ENCODE data around the gene LTBP1. TPM values are rescaled to one million over a fixed set of nuclear protein-coding genes. Genes with fewer than 3 reads are reported as not detected.

The LTBP1 gene
- total and polyA plus RNA-seq, 10 of the 15 experiments (the other 5 are each of a cell fraction or from before 2014, with no cell fraction given): 0.01 to 0.28 (median 0.12) TPM; not detected in 2

DNA sequence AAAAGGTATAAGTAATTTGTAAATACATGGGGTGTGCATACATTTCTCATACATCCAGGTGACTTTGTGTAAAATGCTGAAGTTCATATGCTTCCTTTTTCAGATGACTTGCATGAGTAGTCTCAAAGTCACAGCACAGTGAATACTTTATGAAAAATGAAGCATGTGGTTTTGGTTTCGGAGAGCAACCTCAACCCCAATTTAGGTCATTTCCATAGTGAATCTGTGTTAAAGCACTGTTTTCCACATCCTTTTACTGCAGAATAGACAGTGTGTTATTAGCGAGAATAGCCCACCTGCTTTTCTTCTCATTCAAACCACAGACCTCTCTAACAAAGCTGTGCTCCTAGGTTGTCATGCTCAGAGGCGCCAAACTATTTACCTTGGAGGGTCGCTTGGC lies 325.2 kb downstream of the LTBP1 start (continued):
- TF ChIP-seq, protein P1, sequence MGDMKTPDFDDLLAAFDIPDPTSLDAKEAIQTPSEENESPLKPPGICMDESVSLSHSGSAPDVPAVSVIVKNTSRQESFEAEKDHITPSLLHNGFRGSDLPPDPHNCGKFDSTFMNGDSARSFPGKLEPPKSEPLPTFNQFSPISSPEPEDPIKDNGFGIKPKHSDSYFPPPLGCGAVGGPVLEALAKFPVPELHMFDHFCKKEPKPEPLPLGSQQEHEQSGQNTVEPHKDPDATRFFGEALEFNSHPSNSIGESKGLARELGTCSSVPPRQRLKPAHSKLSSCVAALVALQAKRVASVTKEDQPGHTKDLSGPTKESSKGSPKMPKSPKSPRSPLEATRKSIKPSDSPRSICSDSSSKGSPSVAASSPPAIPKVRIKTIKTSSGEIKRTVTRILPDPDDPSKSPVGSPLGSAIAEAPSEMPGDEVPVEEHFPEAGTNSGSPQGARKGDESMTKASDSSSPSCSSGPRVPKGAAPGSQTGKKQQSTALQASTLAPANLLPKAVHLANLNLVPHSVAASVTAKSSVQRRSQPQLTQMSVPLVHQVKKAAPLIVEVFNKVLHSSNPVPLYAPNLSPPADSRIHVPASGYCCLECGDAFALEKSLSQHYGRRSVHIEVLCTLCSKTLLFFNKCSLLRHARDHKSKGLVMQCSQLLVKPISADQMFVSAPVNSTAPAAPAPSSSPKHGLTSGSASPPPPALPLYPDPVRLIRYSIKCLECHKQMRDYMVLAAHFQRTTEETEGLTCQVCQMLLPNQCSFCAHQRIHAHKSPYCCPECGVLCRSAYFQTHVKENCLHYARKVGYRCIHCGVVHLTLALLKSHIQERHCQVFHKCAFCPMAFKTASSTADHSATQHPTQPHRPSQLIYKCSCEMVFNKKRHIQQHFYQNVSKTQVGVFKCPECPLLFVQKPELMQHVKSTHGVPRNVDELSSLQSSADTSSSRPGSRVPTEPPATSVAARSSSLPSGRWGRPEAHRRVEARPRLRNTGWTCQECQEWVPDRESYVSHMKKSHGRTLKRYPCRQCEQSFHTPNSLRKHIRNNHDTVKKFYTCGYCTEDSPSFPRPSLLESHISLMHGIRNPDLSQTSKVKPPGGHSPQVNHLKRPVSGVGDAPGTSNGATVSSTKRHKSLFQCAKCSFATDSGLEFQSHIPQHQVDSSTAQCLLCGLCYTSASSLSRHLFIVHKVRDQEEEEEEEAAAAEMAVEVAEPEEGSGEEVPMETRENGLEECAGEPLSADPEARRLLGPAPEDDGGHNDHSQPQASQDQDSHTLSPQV (IDR thresholded peaks at IDR 0.05): no peak
- TF ChIP-seq, protein P2, sequence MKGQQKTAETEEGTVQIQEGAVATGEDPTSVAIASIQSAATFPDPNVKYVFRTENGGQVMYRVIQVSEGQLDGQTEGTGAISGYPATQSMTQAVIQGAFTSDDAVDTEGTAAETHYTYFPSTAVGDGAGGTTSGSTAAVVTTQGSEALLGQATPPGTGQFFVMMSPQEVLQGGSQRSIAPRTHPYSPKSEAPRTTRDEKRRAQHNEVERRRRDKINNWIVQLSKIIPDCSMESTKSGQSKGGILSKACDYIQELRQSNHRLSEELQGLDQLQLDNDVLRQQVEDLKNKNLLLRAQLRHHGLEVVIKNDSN (IDR thresholded peaks at IDR 0.05; ENCODE audit: borderline replicate concordance, extremely low read length, insufficient read depth, low read depth, low read length): no peak
- TF ChIP-seq IRF4 (IDR thresholded peaks at IDR 0.05; ENCODE audit: low read depth, low read length) (peak; percentile 63; the same call in 1 of the 2 replicates), POLR2AphosphoS2 (IDR thresholded peaks at IDR 0.05; ENCODE audit: low read depth, low read length) (no peak), NR2F1 (conservative IDR thresholded peaks at IDR 0.05) (peak; percentile 73; the same call in 1 of the 2 replicates), BCL11A (IDR thresholded peaks at IDR 0.05; ENCODE audit: low read depth, low read length) (peak; percentile 69; the same call in 1 of the 2 replicates), SUPT20H (IDR thresholded peaks at IDR 0.05; ENCODE audit: borderline replicate concordance, control insufficient read depth, low read depth, low read length) (no peak), CHD1 (IDR thresholded peaks at IDR 0.05; ENCODE audit: low read depth, low read length) (no peak), POLR2A (IDR thresholded peaks at IDR 0.05; ENCODE audit: low read depth, low read length) (no peak), NR2C2 (IDR thresholded peaks at IDR 0.05; ENCODE audit: borderline replicate concordance, control insufficient read depth, insufficient read length, low read depth) (no peak), ZNF622 (IDR thresholded peaks at IDR 0.05) (no peak), MTA3 (IDR thresholded peaks at IDR 0.05; ENCODE audit: borderline replicate concordance, low read length) (peak; percentile 71; the same call in 1 of the 2 replicates), MXI1 (IDR thresholded peaks at IDR 0.05; ENCODE audit: low read depth, low read length) (no peak), CEBPB (IDR thresholded peaks at IDR 0.05; ENCODE audit: borderline replicate concordance in 1 of 2, low read depth in 2 of 2, low read length in 2 of 2) (peak in 1 of 2 experiments; percentile 54; a peak in 1 of 4 replicates), NFXL1 (IDR thresholded peaks at IDR 0.05; ENCODE audit: borderline replicate concordance) (no peak), TCF7 (IDR thresholded peaks at IDR 0.05; ENCODE audit: borderline replicate concordance) (no peak), RCOR1 (conservative IDR thresholded peaks at IDR 0.05; ENCODE audit: low read depth, low read length) (peak; percentile 77; the same call in 1 of the 2 replicates), KDM1A (IDR thresholded peaks at IDR 0.05; ENCODE audit: borderline replicate concordance) (no peak), STAT3 (IDR thresholded peaks at IDR 0.05; ENCODE audit: low read depth, low read length) (no peak), HDAC2 (IDR thresholded peaks at IDR 0.05) (no peak)
- TF ChIP-seq, protein P3, sequence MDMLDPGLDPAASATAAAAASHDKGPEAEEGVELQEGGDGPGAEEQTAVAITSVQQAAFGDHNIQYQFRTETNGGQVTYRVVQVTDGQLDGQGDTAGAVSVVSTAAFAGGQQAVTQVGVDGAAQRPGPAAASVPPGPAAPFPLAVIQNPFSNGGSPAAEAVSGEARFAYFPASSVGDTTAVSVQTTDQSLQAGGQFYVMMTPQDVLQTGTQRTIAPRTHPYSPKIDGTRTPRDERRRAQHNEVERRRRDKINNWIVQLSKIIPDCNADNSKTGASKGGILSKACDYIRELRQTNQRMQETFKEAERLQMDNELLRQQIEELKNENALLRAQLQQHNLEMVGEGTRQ (IDR thresholded peaks at IDR 0.05; ENCODE audit: borderline replicate concordance, low read depth, low read length): no peak
- TF ChIP-seq, protein P4, sequence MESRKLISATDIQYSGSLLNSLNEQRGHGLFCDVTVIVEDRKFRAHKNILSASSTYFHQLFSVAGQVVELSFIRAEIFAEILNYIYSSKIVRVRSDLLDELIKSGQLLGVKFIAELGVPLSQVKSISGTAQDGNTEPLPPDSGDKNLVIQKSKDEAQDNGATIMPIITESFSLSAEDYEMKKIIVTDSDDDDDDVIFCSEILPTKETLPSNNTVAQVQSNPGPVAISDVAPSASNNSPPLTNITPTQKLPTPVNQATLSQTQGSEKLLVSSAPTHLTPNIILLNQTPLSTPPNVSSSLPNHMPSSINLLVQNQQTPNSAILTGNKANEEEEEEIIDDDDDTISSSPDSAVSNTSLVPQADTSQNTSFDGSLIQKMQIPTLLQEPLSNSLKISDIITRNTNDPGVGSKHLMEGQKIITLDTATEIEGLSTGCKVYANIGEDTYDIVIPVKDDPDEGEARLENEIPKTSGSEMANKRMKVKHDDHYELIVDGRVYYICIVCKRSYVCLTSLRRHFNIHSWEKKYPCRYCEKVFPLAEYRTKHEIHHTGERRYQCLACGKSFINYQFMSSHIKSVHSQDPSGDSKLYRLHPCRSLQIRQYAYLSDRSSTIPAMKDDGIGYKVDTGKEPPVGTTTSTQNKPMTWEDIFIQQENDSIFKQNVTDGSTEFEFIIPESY (IDR thresholded peaks at IDR 0.05): no peak
- TF ChIP-seq, protein P5, sequence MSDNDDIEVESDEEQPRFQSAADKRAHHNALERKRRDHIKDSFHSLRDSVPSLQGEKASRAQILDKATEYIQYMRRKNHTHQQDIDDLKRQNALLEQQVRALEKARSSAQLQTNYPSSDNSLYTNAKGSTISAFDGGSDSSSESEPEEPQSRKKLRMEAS (IDR thresholded peaks at IDR 0.05; ENCODE audit: low read depth, low read length): no peak

Measured in GM12878 (cell line).